GM23338 (cell line): ENCODE results near the gene C18orf32. TPM values are rescaled to one million over a fixed set of nuclear protein-coding genes. Genes with fewer than 3 reads are reported as not detected.

Experiments
- ATAC-seq: fragments of 200-7000 bp; cut with Tn5 transposase; 3 replicates; pipeline ENCODE4 v1.9.1; 2020
- DNase-seq: peaks from one replicate; pipeline ENCODE4 v3.0.0-alpha.2; 2015; ENCODE audit warnings: low spot score
- H2AFZ ChIP-seq: fragments of 200-600 bp; sonication (generic); 2 replicates; pipeline ENCODE4 v1.8.0; 2016; ENCODE audit warnings: antibody characterized with exemption, mild to moderate bottlenecking, moderate library complexity
- H3F3A ChIP-seq: fragments of 200-600 bp; sonication (generic); replicated peaks from 2 replicates; pipeline ENCODE4 v1.8.0; 2017; ENCODE audit warnings: antibody characterized with exemption, mixed run types, low read depth
- H3K27ac ChIP-seq: fragments of 200-600 bp; sonication (generic); 2 replicates; pipeline ENCODE4 v1.6.1; 2016; ENCODE audit warnings: low read depth
- H3K27me3 ChIP-seq: fragments of 200-600 bp; sonication (generic); 2 replicates; pipeline ENCODE4 v1.8.0; 2016; ENCODE audit warnings: mild to moderate bottlenecking, mixed run types, moderate library complexity; ENCODE audit not compliant: insufficient read depth
- H3K36me3 ChIP-seq: fragments of 200-600 bp; sonication (generic); 2 replicates; pipeline ENCODE4 v1.8.0; 2016; ENCODE audit warnings: mild to moderate bottlenecking; ENCODE audit not compliant: insufficient read depth
- H3K4me1 ChIP-seq: fragments of 200-600 bp; sonication (generic); 2 replicates; pipeline ENCODE4 v1.8.0; 2016; ENCODE audit warnings: mild to moderate bottlenecking, moderate library complexity; ENCODE audit not compliant: insufficient read depth
- H3K4me2 ChIP-seq: fragments of 200-600 bp; sonication (generic); 2 replicates; pipeline ENCODE4 v1.7.1; 2017; ENCODE audit warnings: mixed run types
- H3K4me3 ChIP-seq: fragments of 200-600 bp; sonication (generic); 2 replicates; pipeline ENCODE4 v1.6.1; 2016; ENCODE audit warnings: mixed run types
- H3K79me2 ChIP-seq: fragments of 200-600 bp; sonication (generic); replicated peaks from 2 replicates; pipeline ENCODE4 v1.8.0; 2017; ENCODE audit warnings: mild to moderate bottlenecking; ENCODE audit not compliant: insufficient read depth
- H3K9me2 ChIP-seq: fragments of 200-600 bp; sonication (generic); 2 replicates; pipeline ENCODE4 v1.8.0; 2017; ENCODE audit not compliant: insufficient read depth
- H4K20me1 ChIP-seq: fragments of 200-600 bp; sonication (generic); replicated peaks from 2 replicates; pipeline ENCODE4 v1.8.0; 2017; ENCODE audit warnings: mild to moderate bottlenecking; ENCODE audit not compliant: insufficient read depth
- H3K27ac Mint-ChIP-seq: 2 replicates; pipeline ENCODE4 v1.8.0; 2020; ENCODE audit warnings: inconsistent platforms, mild to moderate bottlenecking, moderate library complexity, mixed read lengths
- H3K27me3 Mint-ChIP-seq: 3 replicates; pipeline ENCODE4 v1.8.0; 2022; ENCODE audit warnings: low read depth, mild to moderate bottlenecking, moderate library complexity, mixed read lengths, inconsistent platforms; ENCODE audit not compliant: insufficient read depth, poor library complexity
- H3K36me3 Mint-ChIP-seq: 3 replicates; pipeline ENCODE4 v1.8.0; 2021; ENCODE audit warnings: low read depth, mild to moderate bottlenecking, inconsistent platforms, moderate library complexity, mixed read lengths
- H3K4me1 Mint-ChIP-seq: 3 replicates; pipeline ENCODE4 v1.8.0; 2020; ENCODE audit warnings: mild to moderate bottlenecking, inconsistent platforms, mixed read lengths
- H3K4me3 Mint-ChIP-seq: 3 replicates; pipeline ENCODE4 v1.8.0; 2021; ENCODE audit warnings: moderate library complexity, mild to moderate bottlenecking, inconsistent platforms, mixed read lengths
- H3K9me3 Mint-ChIP-seq: 3 replicates; pipeline ENCODE4 v1.8.0; 2020; ENCODE audit warnings: moderate library complexity, mild to moderate bottlenecking, inconsistent platforms, mixed read lengths
- CREB1 ChIP-seq: fragments of 250-450 bp; sonication (Bioruptor Pico); IDR thresholded peaks from 2 replicates; pipeline ENCODE4 v1.5.0; 2020; ENCODE audit warnings: low read depth, mild to moderate bottlenecking, moderate library complexity
- JUNB ChIP-seq: IDR thresholded peaks from one replicate; pipeline ENCODE4 v1.6.1; 2016; ENCODE audit warnings: antibody characterized with exemption; ENCODE audit not compliant: unreplicated experiment
- ZNF331 ChIP-seq: fragments of 250-450 bp; sonication (Bioruptor Pico); IDR thresholded peaks from 2 replicates; pipeline ENCODE4 v1.5.0; 2020; ENCODE audit warnings: low read depth, mild to moderate bottlenecking, moderate library complexity
- polyA plus RNA-seq: library from polyadenylated mRNA; unstranded; fragments of >200 nt; fragmentation: Nextera tagmentation; extraction: Ambion mirVana; gene quantifications from 2 replicates; pipeline ENCODE4 v1.2.1, GENCODE V29; 2016
- total RNA-seq: library from RNA; depleted of rRNA; stranded (reverse); fragments of >200 nt; shearing (Covaris generic); gene quantifications from 2 replicates; pipeline ENCODE4 v1.2.3, GENCODE V29; 2014
- TF ChIP-seq, protein P1 (sequence below): fragments of 250-450 bp; sonication (Bioruptor Pico); IDR thresholded peaks from 2 replicates; pipeline ENCODE4 v1.5.0; 2020; ENCODE audit warnings: mild to moderate bottlenecking, moderate library complexity
- TF ChIP-seq, protein P2 (sequence below): IDR thresholded peaks from 2 replicates; pipeline ENCODE4 v1.6.1; 2016; ENCODE audit warnings: antibody characterized with exemption

C18orf32 gene
- total and polyA plus RNA-seq, 2 experiments from 2014 or later, result 25.3 to 72.4 TPM

DNA sequence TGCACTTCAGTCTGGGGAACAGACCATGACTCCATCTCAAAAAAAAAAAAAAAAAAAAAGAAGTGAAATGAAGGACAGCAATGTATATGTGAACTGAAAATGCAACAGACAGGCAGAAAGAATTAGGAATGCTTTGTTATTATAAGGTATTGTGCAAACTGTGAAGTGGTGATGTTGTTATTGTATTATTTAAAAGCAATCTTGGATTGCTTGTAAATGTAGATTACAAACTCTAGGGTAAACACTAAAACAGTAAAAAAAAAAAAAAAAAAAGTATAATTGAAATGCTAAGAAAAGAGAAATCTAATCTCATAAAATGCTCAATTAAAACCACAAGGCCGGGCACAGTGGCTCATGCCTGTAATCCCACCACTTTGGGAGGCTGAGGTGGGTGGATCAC, 51.9 kb downstream of the C18orf32 start (continued):
- TF ChIP-seq, protein P1, sequence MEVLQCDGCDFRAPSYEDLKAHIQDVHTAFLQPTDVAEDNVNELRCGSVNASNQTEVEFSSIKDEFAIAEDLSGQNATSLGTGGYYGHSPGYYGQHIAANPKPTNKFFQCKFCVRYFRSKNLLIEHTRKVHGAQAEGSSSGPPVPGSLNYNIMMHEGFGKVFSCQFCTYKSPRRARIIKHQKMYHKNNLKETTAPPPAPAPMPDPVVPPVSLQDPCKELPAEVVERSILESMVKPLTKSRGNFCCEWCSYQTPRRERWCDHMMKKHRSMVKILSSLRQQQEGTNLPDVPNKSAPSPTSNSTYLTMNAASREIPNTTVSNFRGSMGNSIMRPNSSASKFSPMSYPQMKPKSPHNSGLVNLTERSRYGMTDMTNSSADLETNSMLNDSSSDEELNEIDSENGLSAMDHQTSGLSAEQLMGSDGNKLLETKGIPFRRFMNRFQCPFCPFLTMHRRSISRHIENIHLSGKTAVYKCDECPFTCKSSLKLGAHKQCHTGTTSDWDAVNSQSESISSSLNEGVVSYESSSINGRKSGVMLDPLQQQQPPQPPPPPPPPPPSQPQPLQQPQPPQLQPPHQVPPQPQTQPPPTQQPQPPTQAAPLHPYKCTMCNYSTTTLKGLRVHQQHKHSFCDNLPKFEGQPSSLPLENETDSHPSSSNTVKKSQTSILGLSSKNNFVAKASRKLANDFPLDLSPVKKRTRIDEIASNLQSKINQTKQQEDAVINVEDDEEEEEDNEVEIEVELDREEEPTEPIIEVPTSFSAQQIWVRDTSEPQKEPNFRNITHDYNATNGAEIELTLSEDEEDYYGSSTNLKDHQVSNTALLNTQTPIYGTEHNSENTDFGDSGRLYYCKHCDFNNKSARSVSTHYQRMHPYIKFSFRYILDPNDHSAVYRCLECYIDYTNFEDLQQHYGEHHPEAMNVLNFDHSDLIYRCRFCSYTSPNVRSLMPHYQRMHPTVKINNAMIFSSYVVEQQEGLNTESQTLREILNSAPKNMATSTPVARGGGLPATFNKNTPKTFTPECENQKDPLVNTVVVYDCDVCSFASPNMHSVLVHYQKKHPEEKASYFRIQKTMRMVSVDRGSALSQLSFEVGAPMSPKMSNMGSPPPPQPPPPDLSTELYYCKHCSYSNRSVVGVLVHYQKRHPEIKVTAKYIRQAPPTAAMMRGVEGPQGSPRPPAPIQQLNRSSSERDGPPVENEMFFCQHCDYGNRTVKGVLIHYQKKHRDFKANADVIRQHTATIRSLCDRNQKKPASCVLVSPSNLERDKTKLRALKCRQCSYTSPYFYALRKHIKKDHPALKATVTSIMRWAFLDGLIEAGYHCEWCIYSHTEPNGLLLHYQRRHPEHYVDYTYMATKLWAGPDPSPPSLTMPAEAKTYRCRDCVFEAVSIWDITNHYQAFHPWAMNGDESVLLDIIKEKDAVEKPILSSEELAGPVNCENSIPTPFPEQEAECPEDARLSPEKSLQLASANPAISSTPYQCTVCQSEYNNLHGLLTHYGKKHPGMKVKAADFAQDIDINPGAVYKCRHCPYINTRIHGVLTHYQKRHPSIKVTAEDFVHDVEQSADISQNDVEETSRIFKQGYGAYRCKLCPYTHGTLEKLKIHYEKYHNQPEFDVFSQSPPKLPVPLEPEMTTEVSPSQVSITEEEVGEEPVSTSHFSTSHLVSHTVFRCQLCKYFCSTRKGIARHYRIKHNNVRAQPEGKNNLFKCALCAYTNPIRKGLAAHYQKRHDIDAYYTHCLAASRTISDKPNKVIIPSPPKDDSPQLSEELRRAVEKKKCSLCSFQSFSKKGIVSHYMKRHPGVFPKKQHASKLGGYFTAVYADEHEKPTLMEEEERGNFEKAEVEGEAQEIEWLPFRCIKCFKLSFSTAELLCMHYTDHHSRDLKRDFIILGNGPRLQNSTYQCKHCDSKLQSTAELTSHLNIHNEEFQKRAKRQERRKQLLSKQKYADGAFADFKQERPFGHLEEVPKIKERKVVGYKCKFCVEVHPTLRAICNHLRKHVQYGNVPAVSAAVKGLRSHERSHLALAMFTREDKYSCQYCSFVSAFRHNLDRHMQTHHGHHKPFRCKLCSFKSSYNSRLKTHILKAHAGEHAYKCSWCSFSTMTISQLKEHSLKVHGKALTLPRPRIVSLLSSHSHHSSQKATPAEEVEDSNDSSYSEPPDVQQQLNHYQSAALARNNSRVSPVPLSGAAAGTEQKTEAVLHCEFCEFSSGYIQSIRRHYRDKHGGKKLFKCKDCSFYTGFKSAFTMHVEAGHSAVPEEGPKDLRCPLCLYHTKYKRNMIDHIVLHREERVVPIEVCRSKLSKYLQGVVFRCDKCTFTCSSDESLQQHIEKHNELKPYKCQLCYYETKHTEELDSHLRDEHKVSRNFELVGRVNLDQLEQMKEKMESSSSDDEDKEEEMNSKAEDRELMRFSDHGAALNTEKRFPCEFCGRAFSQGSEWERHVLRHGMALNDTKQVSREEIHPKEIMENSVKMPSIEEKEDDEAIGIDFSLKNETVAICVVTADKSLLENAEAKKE (CRISPR knock-in tag), result no peak

DNA sequence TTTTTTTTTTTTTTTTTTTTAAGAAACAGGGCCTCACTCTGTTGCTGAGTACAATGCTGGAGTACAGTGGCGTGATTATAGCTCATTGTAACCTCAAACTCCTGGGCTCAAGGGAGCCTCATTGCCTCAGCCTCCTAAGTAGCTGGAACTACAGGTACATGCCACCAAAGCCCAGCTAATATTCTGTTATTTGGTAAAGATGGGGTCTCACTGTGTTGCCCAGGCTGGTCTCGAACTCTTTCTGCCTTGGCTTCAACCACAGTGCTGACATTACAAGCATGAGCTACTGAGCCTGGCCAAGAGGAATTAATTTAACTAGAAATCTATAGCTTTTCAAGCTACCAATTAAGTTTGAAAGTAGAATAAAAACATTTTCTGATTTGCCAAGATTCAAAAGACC, 54.4 kb downstream of the C18orf32 start:
- H3K27ac Mint-ChIP-seq, result peak overlapping the region; percentile 43; the same call in 1 of the 2 replicates
- Histone ChIP-seq H3K4me1 (peaks cover 7% of the 10 kb centered on the region; the same call in 1 of the 2 replicates), H2AFZ (no peak overlapping the region), H4K20me1 (no peaks in the 10 kb centered on the region; the same call in 1 of the 2 replicates), H3K36me3 (no peaks in the 10 kb centered on the region), H3F3A (no peaks in the 10 kb centered on the region), H3K79me2 (peaks cover 15% of the 10 kb centered on the region; the same call in 1 of the 2 replicates), H3K27me3 (no peaks in the 10 kb centered on the region), H3K4me2 (no peak overlapping the region), H3K27ac (no peak overlapping the region), H3K4me3 (no peak overlapping the region), H3K9me2 (no peaks in the 10 kb centered on the region)
- DNase-seq (no peak), ATAC-seq (no peak)
- peaks cover 5% of the 10 kb centered on the region for H3K27me3 Mint-ChIP-seq
- H3K9me3 Mint-ChIP-seq, result no peaks in the 10 kb centered on the region
- peaks cover 4% of the 10 kb centered on the region; the same call in 2 of the 3 replicates for H3K4me1 Mint-ChIP-seq
- no peak overlapping the region for H3K4me3 Mint-ChIP-seq
- H3K36me3 Mint-ChIP-seq, result peaks cover 10% of the 10 kb centered on the region
- TF ChIP-seq, protein P1 (CRISPR knock-in tag), result no peak
- TF ChIP-seq JUNB (no peak), CREB1 (no peak), ZNF331 (no peak)
- TF ChIP-seq, protein P2, sequence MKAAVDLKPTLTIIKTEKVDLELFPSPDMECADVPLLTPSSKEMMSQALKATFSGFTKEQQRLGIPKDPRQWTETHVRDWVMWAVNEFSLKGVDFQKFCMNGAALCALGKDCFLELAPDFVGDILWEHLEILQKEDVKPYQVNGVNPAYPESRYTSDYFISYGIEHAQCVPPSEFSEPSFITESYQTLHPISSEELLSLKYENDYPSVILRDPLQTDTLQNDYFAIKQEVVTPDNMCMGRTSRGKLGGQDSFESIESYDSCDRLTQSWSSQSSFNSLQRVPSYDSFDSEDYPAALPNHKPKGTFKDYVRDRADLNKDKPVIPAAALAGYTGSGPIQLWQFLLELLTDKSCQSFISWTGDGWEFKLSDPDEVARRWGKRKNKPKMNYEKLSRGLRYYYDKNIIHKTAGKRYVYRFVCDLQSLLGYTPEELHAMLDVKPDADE, result no peak
